ACHN (cell line): Measurements from ENCODE around the gene CST8.
"Not testable (repeated sequence)": the region's sequence is repeated elsewhere in the genome, so short reads cannot be mapped to it uniquely, and the experiment has no call there.

Source experiments
- DNase-seq: peaks from one replicate; pipeline ENCODE4 v3.0.0-alpha.2; 2015
- in situ Hi-C: cut with HindIII; loops from 2 replicates; pipeline ENCODE4 v1.10.0; 2017; ENCODE audit warnings: low sequenced_read_pairs, low pct_ligation_motif_present, low pct_unique_long_range_greater_than_20kb

The CST8 gene

DNA sequence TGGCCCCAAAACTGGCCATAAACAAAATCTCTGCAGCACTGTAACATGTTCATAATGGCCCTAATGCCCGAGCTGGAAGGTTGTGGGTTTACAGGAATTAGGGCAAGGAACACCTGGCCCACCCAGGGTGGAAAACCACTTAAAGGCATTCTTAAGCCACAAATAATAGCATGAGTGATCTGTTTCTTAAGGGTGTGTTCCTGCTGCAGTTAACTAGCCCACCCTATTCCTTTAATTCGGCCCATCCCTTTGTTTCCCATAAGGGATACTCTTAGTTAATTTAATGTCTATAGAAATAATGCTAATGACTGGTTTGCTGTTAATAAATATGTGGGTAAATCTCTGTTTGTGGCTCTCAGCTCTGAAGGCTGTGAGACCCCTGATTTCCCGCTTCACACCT, 24.0 kb upstream of the CST8 start:
- DNase-seq, in situ Hi-C loops: not testable (repeated sequence)

DNA sequence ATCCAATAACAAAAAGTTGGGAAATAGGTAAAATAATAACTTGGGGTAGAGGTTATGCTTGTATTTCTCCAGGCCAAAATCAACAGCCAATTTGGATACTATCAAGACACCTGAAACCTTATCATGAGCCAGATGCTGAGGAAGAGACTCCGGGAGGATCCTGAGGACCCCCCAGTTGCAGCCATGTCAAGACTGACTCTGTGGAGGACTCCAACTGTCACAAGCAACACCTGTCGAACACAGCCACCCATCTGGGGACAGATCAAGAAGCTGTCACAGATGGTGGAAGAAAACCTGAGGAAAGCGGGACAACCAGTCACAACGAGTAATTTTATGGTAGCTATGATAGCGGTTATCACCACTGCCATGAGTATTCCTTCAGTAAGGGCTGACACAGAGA, 18.6 kb upstream of the CST8 start:
- DNase-seq, in situ Hi-C loops: not testable (repeated sequence)

DNA sequence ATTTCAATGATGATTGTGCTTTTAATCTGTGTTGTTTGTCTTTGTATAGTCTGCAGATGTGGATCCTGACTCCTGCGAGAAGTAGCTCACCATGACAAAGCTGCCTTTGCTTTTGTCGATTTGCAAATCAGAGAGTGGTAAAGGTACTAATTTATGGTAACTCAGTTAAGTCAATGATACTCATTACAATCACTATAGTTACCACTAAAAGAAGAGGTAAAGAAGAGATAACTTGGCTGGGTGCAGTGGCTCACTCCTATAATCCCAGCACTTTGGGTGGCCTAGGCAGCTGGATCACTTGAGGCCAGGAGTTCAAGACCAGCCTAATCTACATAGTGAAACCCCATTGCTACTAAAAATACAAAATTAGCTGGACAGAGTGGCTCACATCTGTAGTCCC, 17.6 kb upstream of the CST8 start:
- DNase-seq: not testable (repeated sequence)

DNA sequence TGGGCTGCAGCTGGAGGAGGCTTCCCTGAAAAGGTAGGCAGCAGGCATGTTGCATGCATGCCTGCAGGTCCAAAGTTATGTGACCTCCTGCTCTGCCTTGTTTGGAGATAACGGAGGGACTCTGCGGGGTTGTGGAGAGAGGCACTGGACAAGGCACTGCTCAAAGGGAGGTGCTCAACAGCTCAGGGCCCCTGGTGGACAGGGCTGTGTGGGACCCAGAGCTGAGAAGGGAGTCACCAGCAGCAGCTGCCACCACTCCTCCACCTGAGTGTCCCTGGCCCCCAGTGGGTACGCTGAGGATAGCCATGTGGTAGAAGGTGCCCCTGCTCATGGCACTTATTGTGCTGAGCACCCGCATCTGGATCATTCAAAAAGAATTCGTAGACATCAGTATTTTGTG, 15.5 kb upstream of the CST8 start:
- in situ Hi-C loops: no loop called here
- DNase-seq: no peak

More for the DNA sequence above, 17.6 kb upstream of the CST8 start:
- in situ Hi-C loops: not testable (repeated sequence)

DNA sequence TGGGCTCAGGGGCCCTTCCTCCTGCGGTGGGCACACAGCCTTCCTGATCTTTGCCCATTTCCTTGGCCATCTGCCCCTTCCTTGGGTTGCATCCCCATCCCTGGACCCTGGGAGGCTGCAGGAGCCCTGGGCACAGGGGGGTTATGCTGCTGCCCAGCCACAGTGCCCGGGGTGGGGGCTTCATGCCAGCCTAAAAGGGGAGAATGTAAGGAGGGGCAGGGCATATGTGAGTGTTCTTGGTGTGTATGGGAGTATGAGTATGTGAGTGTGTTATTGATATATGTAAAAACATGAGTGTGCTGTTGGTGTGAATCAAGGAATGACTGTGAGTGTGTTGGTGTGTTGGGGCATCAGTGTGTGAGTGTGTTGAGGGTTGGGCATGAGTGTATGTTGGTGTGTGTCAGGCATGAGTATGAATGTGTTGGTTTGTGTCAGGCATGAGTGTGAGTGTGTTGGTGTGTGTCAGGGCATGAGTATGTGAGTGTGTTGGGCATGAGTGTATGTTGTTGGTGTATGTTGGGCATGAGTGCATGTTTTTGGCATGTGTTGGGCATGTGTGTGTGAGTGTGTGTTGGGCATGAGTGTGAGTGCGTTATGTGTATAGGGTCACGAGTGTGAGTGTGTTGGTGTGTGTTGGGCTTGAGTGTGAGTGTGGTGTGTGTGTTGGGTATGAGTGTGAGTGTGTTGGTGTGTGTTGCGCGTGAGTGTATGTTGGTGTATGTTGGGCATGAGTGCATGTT, 14.7 kb upstream of the CST8 start:
- in situ Hi-C loops: no loop called here
- DNase-seq: no peak

DNA sequence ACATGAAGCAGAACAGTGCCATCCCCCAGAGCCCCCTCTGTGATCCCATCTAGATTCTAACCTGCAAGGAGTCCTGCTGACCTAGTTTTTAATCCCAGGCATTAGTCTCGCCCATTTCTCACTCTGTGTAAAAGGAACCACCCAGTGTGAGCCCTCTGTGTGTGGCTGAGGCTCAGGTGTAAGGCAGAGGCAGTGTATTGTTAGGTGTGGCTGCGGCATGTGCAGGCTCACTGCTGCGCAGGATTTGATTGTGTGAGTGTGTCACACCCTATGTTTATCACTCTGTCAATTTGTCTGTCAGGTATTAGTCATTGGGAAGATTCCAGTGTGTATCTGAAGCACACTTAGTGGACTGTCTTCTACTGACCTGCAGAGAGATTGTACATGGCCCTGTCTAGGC, 13.7 kb upstream of the CST8 start:
- in situ Hi-C loops: no loop called here
- DNase-seq: no peak

DNA sequence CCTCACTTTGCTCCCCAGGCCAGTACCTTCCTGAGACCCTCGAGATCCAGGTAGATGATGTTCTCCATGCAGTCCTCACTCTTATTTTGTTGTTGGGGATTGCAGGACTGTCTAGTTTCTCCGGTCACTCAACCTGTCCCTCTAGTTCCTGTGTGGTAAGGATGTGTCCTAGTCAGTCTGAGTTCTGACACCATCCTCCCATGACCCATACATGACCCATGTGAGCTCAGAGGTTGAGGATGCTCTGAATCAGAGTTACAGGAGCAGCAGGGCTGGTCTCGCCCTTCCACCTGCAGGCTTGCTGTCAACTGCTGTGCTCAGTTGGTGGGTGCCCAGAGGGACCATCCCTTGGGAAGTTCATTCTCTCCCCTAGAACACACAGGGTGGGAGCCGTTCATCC, 11.9 kb upstream of the CST8 start:
- DNase-seq: no peak
- in situ Hi-C loops: no loop called here

DNA sequence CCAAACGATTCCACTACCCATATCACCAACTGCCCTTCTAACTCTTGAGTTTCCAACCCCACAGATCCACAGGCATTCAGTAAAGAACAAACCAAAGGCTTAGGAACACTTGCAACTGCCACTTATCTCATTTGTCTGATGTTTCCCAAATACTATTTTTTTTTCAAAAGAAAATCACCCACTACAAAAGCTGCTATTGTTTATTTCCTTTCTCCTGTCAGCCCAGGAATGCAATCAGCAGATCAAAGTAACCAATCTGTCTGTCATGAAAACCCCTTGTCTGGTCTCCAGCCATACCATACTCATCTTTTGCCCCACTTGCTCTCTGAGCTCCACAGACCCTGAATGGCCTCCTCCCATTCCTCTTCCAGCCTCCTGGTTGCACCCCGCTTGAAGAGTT, 8.8 kb upstream of the CST8 start:
- in situ Hi-C loops: no loop called here
- DNase-seq: no peak

DNA sequence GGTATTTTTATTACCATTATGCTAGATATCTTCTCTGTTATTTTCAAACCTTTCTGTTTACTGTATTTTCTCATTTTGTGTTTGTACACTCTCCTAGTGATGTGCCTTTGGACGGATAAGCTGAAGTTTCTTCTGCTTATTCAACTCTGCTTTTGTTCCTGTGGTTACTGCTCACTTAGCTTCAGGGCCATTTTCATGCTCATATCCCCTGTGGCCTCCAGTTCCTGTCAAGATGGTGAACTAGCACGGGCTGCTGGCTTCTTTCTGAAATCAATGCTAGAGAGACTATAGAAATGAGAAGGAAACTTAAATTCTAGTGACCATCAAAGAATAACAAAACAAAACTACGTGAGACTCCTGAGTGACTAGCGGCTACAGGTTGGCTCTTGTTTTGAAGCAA, 6.8 kb upstream of the CST8 start:
- DNase-seq: no peak
- in situ Hi-C loops: no loop called here

DNA sequence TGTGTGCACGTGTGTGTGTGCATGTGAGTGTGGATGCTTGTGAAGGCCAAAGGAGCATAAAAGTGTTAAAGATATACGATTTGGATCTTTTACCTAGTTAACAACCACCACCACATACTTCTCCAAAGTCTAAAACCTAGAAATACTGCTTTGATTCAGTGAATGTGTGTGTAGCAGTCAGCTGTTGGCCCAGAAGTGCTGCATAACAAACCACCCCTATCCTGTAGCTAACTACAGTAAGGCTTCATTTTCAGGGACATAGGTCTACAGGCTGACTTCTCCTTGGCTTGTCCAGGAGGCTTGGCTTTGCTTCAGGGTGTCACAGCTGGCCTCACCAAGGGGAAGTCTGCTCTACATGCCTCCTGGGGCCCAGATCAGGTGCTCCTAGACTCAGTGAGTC, 2.4 kb upstream of the CST8 start:
- in situ Hi-C loops: no loop called here
- DNase-seq: no peak

DNA sequence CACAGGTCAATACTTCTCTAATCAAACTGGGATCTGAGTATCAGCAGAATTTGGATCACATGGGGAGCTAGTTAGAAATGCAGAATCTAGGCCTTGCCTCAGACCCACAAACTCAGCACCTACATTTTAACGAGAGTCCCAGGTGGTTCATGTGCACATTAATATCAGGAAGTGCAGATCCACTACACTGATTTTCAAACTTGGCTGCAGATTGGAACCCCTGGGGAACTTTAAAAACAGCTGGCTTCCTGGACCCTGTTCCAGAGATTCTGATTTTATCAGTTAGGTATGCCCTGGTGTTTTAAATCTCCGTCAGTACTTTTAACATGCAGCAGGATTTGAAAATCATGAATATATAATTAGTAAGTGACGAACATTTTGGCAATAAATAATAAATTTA, 1.9 kb upstream of the CST8 start:
- in situ Hi-C loops: no loop called here
- no peak for DNase-seq

DNA sequence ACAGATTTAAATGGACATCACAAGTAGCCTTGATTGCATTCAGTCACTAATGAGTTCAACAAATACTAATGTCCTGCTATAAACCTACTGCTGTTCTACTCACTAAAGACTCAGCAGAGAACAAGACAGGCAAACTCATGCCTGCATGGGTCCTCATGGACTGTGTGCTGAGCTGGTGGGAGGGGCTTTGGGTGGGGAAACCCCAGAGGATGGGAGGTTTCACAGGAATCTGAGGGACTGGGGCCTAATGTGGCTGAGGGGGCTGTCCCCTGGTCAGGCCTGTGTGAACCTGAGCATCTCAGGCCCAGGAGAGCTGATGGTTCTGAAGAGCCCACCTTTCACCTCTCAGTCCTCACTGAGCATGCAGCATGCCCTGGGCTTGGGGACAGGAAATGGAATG, 1.4 kb downstream of the CST8 start:
- no peak for DNase-seq
- in situ Hi-C loops: no loop called here

DNA sequence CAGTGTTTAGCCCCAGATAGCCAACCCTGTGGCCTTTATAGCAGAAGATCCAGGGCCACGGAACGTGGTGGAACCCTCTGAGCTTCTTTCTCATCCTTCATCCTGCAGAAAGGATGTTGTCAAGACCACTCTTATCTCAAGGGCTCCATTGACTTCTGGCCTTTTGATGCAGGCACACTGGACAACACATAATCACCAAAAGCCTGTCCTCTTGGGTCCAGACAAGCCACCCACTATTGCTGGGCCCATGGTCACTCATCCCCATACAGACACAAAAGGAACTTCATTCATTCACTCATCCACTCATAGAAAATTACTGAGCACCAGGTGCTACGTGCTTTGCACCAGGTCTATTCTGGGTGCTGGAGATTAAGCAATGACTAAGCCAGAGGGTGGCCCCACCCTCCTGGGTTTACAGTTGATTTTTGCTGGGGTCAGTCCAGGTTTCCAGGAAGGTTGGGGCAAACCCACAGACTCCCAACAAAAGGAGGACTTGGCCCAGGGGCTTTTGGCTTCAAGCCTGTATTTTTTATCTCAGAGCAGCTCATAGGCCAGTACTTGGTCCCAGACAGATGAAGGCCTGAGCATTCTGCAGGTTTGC, 2.4 kb downstream of the CST8 start:
- in situ Hi-C loops: no loop called here
- no peak for DNase-seq

DNA sequence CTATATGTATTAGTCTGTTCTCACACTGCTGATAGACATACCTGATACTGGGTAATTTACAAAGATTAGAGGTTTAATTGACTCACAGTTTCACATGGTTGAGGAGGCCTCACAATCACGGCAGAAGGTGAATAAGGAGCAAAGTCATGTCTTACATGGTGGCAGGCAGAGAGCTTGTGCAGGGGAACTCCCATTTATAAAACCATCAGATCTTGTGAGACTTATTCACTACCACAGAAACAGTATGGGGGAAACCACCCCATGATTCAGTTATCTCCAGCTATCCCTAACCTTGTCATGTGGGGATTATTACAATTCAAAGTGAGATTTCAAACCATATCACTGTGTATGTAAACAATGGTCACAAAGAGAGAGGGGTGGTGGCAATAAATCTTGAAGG, 6.6 kb downstream of the CST8 start:
- DNase-seq: no peak
- in situ Hi-C loops: no loop called here

DNA sequence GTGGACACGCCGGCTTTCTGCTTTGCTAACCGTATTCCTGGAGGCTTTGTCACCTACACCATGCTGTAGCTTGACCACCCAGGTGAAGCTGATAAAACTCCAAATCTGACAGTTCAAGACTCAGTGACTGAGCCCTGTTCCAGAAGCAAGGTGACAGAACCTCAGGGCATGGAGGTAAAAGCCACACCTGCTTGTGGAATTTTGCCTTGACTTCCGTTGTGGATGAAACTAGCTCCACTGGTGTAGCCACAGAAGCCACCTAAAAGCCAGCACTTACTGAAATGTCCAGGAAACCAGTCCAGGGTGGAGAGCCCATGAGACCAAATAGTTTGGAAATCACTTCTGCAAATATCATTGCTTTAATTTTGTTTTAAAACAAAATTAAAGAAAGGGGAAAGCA, 11.0 kb downstream of the CST8 start:
- no peak for DNase-seq

DNA sequence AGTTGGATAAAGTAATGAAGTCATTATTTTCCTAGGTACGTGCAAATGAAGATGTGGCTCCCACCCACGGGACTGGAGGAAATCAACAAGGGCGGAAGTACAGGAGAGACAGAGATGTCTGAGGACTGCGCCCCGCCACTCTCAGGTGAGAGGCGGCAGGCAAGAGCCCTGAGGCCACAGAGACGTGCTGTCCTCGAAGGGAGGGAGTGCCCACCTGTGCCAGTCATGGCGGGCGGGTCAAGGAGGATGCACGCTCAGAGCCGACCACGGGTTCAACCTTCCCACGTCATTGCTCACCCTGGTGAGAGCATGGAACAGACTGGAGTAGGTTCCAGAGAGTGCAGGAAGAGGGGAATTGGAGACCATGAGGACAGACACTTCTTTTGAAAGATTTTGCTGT, 12.7 kb downstream of the CST8 start:
- DNase-seq: no peak
- in situ Hi-C loops: no loop called here

More for the DNA sequence above, 11.0 kb downstream of the CST8 start:
- in situ Hi-C loops: no loop called here

DNA sequence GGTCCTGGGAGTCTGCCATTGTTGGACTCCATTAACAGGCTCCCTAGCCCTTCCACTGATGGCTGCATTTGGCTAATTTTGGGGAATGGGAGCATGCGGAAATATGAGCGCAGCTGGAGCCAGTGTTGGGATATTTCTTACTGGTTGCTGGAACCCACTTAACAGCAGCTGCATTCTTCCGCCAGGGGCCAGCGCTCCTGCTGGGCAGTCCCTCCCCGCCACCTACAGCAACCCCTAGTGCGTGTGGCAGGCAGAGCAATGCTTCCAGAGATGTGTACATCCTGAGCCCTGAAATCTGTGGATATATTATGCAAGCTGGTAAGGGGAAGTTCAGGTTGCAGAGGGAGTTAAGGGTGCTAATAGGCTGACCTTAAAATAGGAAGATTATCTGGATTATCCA, 16.4 kb downstream of the CST8 start:
- in situ Hi-C loops: no loop called here

DNA sequence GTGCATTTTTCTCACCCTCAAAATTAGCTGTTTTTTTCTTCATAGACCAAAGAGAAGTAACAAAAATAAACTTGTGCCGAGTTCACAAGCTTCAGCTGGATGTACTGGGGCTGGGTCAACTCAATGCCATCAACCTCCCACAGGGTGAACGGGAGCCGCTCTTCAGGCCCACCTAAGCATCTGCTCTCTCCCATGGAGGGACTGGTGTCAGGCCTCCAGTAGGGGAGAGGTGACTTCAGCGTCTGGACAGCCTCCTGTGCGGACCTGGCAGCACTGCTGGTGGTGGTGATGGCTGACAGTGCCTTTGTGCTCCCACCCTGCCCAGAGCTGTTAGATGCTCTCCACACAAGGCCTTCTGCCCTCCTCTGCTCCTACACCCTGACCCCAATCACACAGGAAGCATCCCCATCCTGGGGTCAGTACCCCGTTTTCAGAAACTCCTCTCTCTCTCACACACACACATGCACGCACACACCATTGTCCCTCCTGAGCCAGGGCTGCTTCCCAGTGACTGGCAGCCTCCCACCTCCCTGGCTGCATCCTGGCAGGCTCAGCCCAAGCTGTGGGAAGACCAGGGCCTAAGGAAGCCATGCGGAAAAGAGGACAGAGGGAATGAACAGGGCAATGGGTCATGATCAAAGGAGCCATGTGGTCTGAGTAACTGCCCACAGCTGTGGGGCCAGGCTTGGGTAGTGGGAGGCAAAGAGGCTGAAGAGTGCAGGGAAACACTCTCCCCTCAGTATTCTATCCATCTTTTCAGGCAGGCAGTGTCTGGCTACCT, 17.7 kb downstream of the CST8 start:
- DNase-seq: no peak
- in situ Hi-C loops: no loop called here

More for the DNA sequence above, 16.4 kb downstream of the CST8 start:
- DNase-seq: no peak

DNA sequence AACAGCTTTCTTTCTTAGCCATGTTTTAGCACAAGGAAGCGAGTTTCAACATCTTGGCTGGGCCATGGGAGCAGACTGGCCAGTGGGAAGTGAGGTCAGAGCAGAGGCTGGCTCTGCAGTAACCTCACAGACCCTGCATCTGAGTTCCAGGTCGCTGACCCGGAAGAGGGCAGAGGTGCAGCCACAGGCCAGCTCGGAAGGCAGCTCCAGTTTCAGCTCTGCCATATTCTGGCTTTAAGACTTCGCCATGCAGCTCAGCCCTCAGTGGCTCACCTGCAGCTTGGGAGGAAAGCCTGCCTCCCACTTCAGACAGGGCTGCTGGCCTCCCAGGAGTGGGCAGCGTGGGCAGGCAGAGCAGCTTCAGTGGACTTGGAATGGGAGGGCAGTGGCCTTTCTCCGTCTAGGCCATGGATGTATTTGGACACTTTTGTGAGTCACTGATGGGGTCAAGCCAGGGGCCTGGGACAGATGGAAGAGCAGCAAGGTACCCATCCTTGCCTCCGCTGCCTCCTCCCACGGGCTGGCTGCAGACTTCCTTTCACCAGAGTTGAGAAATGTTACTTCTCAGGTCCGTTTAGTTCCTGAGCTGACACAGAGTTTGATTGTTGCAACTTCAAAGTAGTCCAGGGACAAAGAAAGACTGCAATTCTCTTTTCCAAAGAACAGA, 18.5 kb downstream of the CST8 start:
- no peak for DNase-seq
- in situ Hi-C loops: no loop called here
